Calu3 (cell line): Measurements from ENCODE around the gene PSMB2. TPM values are rescaled to one million over a fixed set of nuclear protein-coding genes. Genes with fewer than 3 reads are reported as not detected.

Source experiments
- BruUV-seq: library from RNA; stranded (reverse); fragments of 400-500 nt; replicated peaks from 2 replicates; lab custom pipeline; 2021; lab: Mats Ljungman, UMichigan
- CTCF ChIA-PET: fragments of 300-600 bp; sonication (Branson Sonifier 250); formaldehyde crosslinking; loops from one replicate; lab custom pipeline; 2022; ENCODE audit warnings: antibody characterized with exemption; lab: Charles Lee
- DNase-seq: peaks from one replicate; pipeline ENCODE4 v3.0.0; 2022
- H3K27ac Mint-ChIP-seq: one replicate; pipeline ENCODE4 v1.8.0; 2022; ENCODE audit warnings: mixed read lengths; ENCODE audit not compliant: unreplicated experiment
- H3K27me3 Mint-ChIP-seq: one replicate; pipeline ENCODE4 v1.8.0; 2022; ENCODE audit warnings: mixed read lengths; ENCODE audit not compliant: unreplicated experiment
- H3K36me3 Mint-ChIP-seq: one replicate; pipeline ENCODE4 v1.8.0; 2022; ENCODE audit warnings: mild to moderate bottlenecking, moderate library complexity, mixed read lengths; ENCODE audit not compliant: insufficient read depth, unreplicated experiment
- H3K4me1 Mint-ChIP-seq: one replicate; pipeline ENCODE4 v1.8.0; 2022; ENCODE audit warnings: mild to moderate bottlenecking, low read depth, mixed read lengths; ENCODE audit not compliant: unreplicated experiment
- H3K4me3 Mint-ChIP-seq: one replicate; pipeline ENCODE4 v1.8.0; 2022; ENCODE audit warnings: mild to moderate bottlenecking, low read depth, moderate library complexity, mixed read lengths; ENCODE audit not compliant: unreplicated experiment
- H3K9me3 Mint-ChIP-seq: one replicate; pipeline ENCODE4 v1.8.0; 2022; ENCODE audit warnings: low read depth, mixed read lengths; ENCODE audit not compliant: unreplicated experiment
- intact Hi-C: fragments of 100-400 bp; cut with micrococcal nuclease; formaldehyde crosslinking; loops from one replicate; pipeline ENCODE4 v1.10.0; 2022; ENCODE audit not compliant: unreplicated experiment
- total RNA-seq: library from RNA; stranded (reverse); gene quantifications from 2 replicates; pipeline ENCODE4 v1.2.3, GENCODE V29; 2022
- TF ChIP-seq, protein P1 (sequence below): fragments of 200-600 bp; IDR thresholded peaks from one replicate; pipeline ENCODE4 v1.8.0; 2022; ENCODE audit warnings: antibody characterized with exemption; ENCODE audit not compliant: unreplicated experiment

The PSMB2 gene
- total RNA-seq, 1 experiment from 2014 or later, result 109 TPM

- Mint-ChIP-seq H3K9me3 (no peaks in the 10 kb centered on the region), H3K27ac (peak overlapping the region; percentile 93), H3K4me3 (peak overlapping the region; percentile 96), H3K4me1 (peaks cover 23% of the 10 kb centered on the region), H3K27me3 (no peaks in the 10 kb centered on the region), H3K36me3 (peaks cover 56% of the 10 kb centered on the region)
- CTCF ChIA-PET, result interaction anchor here (0.6 to 2.6 kb wide), 6 partner anchors 9 to 160 kb away, joined by 3 to 20 read pairs (median 3); no protein-coding TSS in a partner anchor
- BruUV-seq, result no TSS peak
- DNase-seq, result no peak
- TF ChIP-seq, protein P1, sequence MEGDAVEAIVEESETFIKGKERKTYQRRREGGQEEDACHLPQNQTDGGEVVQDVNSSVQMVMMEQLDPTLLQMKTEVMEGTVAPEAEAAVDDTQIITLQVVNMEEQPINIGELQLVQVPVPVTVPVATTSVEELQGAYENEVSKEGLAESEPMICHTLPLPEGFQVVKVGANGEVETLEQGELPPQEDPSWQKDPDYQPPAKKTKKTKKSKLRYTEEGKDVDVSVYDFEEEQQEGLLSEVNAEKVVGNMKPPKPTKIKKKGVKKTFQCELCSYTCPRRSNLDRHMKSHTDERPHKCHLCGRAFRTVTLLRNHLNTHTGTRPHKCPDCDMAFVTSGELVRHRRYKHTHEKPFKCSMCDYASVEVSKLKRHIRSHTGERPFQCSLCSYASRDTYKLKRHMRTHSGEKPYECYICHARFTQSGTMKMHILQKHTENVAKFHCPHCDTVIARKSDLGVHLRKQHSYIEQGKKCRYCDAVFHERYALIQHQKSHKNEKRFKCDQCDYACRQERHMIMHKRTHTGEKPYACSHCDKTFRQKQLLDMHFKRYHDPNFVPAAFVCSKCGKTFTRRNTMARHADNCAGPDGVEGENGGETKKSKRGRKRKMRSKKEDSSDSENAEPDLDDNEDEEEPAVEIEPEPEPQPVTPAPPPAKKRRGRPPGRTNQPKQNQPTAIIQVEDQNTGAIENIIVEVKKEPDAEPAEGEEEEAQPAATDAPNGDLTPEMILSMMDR, result no peak
- intact Hi-C loops, result loop anchor here (2.0 kb wide), 1 partner anchor 105 kb away; no protein-coding TSS in a partner anchor
These were observed 85.5 kb downstream of the PSMB2 start for GRCh38 chr1:35555601-35556477.

DNA sequence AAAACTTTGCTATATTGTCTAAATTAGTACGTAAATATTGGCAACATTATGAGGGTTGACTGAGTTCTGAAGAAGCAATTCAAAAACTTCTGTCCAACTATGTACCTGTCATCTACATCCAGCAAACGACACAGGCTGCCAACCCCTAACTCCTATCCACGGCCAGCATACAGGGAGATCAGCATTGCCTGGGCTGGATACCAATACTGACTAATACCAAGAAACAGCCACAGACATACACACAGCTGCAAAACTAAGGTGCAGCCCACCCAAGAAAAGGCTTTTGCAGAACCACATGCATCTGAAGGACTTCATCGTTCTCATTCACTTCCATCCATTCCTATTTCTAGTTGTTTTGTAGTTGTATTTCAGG, 86.1 kb downstream of the PSMB2 start:
- CTCF ChIA-PET, result interaction anchor here (1.7 kb wide), 1 partner anchor 10 kb away, joined by 10 read pairs; no protein-coding TSS in a partner anchor
- peak overlapping the region; percentile 93 for H3K27ac Mint-ChIP-seq
- no peak for DNase-seq
- H3K4me3 Mint-ChIP-seq, result peak overlapping the region; percentile 96
- H3K36me3 Mint-ChIP-seq, result peaks cover 56% of the 10 kb centered on the region
- BruUV-seq, result no TSS peak
- H3K9me3 Mint-ChIP-seq, result no peaks in the 10 kb centered on the region
- TF ChIP-seq, protein P1, result no peak
- intact Hi-C loops, result no loop called here
- H3K27me3 Mint-ChIP-seq, result no peaks in the 10 kb centered on the region
- peaks cover 23% of the 10 kb centered on the region for H3K4me1 Mint-ChIP-seq

DNA sequence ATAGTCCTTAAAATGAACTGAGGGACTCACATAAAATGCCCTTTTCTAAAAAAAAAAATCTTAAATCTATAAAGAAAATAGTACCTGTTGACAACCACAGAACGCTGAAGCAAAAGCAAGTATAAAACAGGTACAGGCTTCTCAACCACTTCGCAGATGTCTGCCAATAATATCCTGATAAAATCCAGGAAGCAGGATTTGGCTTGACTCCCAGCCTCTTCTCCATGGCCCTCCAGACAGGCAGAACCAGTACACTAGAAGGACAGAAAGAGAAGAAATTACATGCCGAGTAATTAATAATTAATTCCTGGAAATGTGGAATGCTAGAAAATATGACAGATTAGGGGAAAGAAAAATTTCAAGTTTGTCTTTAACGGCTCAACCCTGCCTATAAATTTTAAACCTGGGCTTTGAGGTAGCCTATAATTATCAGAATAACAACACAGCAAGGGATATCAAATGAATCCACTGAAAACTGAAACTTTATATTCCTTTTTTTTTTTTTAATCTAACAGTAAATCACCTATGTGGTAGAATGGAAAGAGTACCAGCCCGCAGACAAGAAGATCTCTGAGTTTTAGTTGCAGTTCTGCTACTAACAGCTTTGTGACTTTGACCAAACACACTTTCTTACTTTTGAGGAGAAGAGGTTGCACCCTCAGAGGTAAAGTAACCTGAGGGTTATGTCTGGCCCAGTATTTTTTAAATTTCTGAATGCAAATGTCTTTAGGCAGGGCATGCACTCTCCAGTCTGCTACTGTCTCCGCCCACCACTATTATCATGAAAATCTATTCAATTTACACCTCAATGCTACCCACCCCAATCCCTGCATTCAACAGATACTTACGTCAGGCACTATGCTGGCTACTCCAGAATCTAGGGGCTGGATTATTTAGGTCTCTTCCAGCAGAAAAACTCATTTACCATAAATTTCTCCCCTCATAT, 86.8 kb downstream of the PSMB2 start:
- DNase-seq, result no peak
- Mint-ChIP-seq H3K9me3 (no peaks in the 10 kb centered on the region), H3K4me1 (peaks cover 23% of the 10 kb centered on the region), H3K4me3 (peak overlapping the region; percentile 96), H3K27ac (no peak overlapping the region), H3K27me3 (no peaks in the 10 kb centered on the region), H3K36me3 (peaks cover 56% of the 10 kb centered on the region)
- no TSS peak for BruUV-seq
- TF ChIP-seq, protein P1, result no peak
- intact Hi-C loops, result no loop called here
- CTCF ChIA-PET, result no interaction called here

- DNase-seq, result no peak
- H3K4me1 Mint-ChIP-seq, result peaks cover 23% of the 10 kb centered on the region
- intact Hi-C loops, result no loop called here
- CTCF ChIA-PET, result no interaction called here
- TF ChIP-seq, protein P1, result no peak
- no TSS peak for BruUV-seq
- no peaks in the 10 kb centered on the region for H3K9me3 Mint-ChIP-seq
- H3K27ac Mint-ChIP-seq, result no peak overlapping the region
- H3K27me3 Mint-ChIP-seq, result no peaks in the 10 kb centered on the region
- H3K36me3 Mint-ChIP-seq, result peaks cover 56% of the 10 kb centered on the region
- no peak overlapping the region for H3K4me3 Mint-ChIP-seq
These were observed 87.5 kb downstream of the PSMB2 start for GRCh38 chr1:35553851-35554250.
